Heart right ventricle (tissue), 16 donors: ENCODE results near the gene ATP1A2. TPM values are rescaled to one million over a fixed set of nuclear protein-coding genes. Genes with fewer than 3 reads are reported as not detected.

Source experiments
- ATAC-seq, 8 donors: fragments of 200-7000 bp; cut with Tn5 transposase; one replicate each; pipeline ENCODE4 v1.9.1; 2020; ENCODE audit warnings: mild to moderate bottlenecking in 8 of 8, moderate library complexity in 8 of 8, moderate number of reproducible peaks in 1 of 8
- DNase-seq, 2 donors: peaks; one replicate each; pipeline ENCODE4 v3.0.0-alpha.2; 2020
- H3K27ac ChIP-seq, 10 donors: fragments of 200-600 bp; sonication (generic) in 2 of 10; one replicate each; pipeline versions ENCODE4 v1.5.0 to v1.8.0; 2020 to 2022; ENCODE audit warnings: mild to moderate bottlenecking in 3 of 10
- H3K27me3 ChIP-seq, 7 donors: fragments of 200-600 bp; one replicate each; pipeline ENCODE4 v1.8.0; 2021 to 2022; ENCODE audit warnings: mild to moderate bottlenecking in 2 of 7
- H3K36me3 ChIP-seq, 9 donors: fragments of 200-600 bp; sonication (generic) in 1 of 9; one replicate each; pipeline versions ENCODE4 v1.5.0 to v1.8.0; 2020 to 2022; ENCODE audit warnings: mild to moderate bottlenecking in 2 of 9
- H3K4me1 ChIP-seq, 9 donors: fragments of 200-600 bp; sonication (generic) in 1 of 9; one replicate each; pipeline versions ENCODE4 v1.5.0 to v1.8.0; 2020 to 2022; ENCODE audit warnings: mild to moderate bottlenecking in 4 of 9
- H3K4me3 ChIP-seq, 10 donors: fragments of 200-600 bp; sonication (generic) in 2 of 10; one replicate each; pipeline versions ENCODE4 v1.5.0 to v1.8.0; 2020 to 2022; ENCODE audit warnings: mild to moderate bottlenecking in 7 of 10, moderate library complexity in 2 of 10
- H3K9me3 ChIP-seq, 11 donors: fragments of 200-600 bp in 10 of 11; sonication (generic) in 2 of 11; one replicate each; pipeline versions ENCODE4 v1.5.0 to v1.8.0; 2013 to 2022; ENCODE audit warnings: mild to moderate bottlenecking in 2 of 11, control low read depth in 1 of 11, moderate library complexity in 1 of 11
- WGBS, 2 donors: extraction: QIAGEN DNeasy Blood & Tissue Kit; methylation state at CpG; one replicate each; pipeline ENCODE4 v1.1.7; 2013; ENCODE audit warnings: inconsistent platforms in 1 of 2; 5-methylcytosine and 5-hydroxymethylcytosine counted together
- intact Hi-C, 10 donors: fragments of 100-400 bp; cut with DNase I; formaldehyde crosslinking; loops; one replicate each; pipeline versions ENCODE4 v1.11.1 to v1.14.2; 2022
- polyA plus RNA-seq, 2 donors: library from polyadenylated mRNA; stranded (reverse); fragments of 200-250 nt; gene quantifications; one replicate each; pipeline ENCODE4 v1.2.3, GENCODE V29; 2013
- total RNA-seq, 10 donors: library from RNA; stranded (reverse); fragmentation: NEBNext Ultra II Directional in 3 of 10; extraction: Animal tissue kit (Norgen Biotek cat#: 25700) in 3 of 10; gene quantifications; one replicate each; pipeline versions ENCODE4 v1.2.1 to v1.2.4, GENCODE V29; 2021 to 2023
- TF ChIP-seq, protein P1 (sequence below), 9 donors: fragments of 200-600 bp; sonication (generic) in 2 of 9; IDR thresholded peaks; one replicate each; pipeline versions ENCODE4 v1.5.0 to v1.8.0; 2021 to 2022; ENCODE audit warnings: antibody characterized with exemption in 9 of 9, mild to moderate bottlenecking in 5 of 9, moderate library complexity in 1 of 9
- donor health status: Arrhythmogenic right ventricular cardiomyopathy.
- donor health status: ischemic (EF 13 %, LVEDD 7.1; RV severe dilation, severe dysfunction).
- donor health status: healthy with polysubstance abuse.
- donor health status: DM: no; HTN: yes; CAD: no.
- donor health status: DM: no; HTN: no; CAD: no.
- donor health status: ischemic (EF 25% LVEDD 6.9; RV normal size, moderate dysfunction).
- donor health status: ischemic (EF 25% LVEDD 5.7; RV mildly dilated, moderate dysfunction).
- donor health status: healthy.
- donor health status: DM: yes; HTN: yes; CAD: no.
- donor health status: Ischemic cardiomyopathy.
- donor health status: ischemic (EF 35%, LVEDD 5.7; RV mildly dilated, moderate dysfunction).
- donor health status: nonischemic (EF 11% LVEDD 7.7; RV severe dilation, severe dysfunction).
- donor health status: DM: yes; HTN: yes; CAD: no.
- donor health status: PGD.
- donor health status: ischemic (EF 29% LVEDD 5.4; RV normal size, mild dysfunction).
- donor health status: nonischemic (EF 23%, LVEDD 6.1; RV moderate dilation, normal function).

ATP1A2 gene
- total and polyA plus RNA-seq, 12 donors, result 14.2 to 342 (median 190) TPM

DNA sequence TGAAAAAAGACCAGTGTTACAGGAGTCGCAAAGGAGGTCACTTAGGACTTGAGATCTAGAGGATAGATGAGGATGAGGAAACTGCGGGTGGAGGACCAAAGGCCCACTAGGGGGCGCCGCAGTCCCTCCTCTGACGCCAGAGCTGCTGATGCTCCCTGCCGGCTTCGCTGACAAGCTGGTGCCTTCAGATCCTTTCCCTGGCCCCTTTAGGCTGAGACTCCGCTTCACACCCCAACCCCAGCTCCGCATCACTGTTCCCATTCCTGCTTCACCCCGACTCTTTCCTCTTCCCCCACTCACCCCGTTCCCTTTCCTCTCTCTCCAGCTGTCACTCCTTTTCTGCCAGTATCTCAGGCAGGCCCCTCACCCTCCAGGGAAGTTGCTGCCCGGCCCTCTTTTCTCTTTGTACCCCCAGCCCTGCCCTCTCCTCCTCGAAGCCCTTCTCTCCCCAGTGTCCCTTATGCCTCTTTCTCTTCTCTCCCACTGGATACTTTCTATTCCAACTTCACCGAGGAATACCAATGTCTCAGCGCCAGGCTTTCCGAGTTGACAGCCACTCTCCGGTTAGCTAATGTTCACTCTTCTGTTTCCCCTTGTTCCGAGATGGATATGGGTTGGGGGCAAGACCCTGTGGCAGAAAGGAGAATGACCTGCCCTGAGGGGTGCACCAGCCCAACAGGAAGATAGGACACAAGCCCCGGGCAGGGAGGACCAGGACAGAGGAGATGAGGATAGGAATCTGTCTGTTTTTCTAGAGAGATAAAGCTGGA is 29.7 kb upstream of the ATP1A2 start:
- peaks cover 0 to 11% (median 7%) of the 10 kb centered on the region in 9 donors for H3K4me1 ChIP-seq
- DNase-seq (peak; percentile 76 to 84), ATAC-seq (peak; percentile 59 to 87 (median 75))
- H3K27me3 ChIP-seq, result peaks cover 0 to 41% (median 36%) of the 10 kb centered on the region in 7 donors
- 46 to 50% methylated on average over 19 of the region's 19 CpGs for WGBS, 2 donors
- intact Hi-C loops, result loop anchor here in 1 of 10 donors (10.0 kb wide), 1 partner anchor 289 kb away; no protein-coding TSS in a partner anchor
- no peak overlapping the region for H3K4me3 ChIP-seq
- TF ChIP-seq, protein P1, sequence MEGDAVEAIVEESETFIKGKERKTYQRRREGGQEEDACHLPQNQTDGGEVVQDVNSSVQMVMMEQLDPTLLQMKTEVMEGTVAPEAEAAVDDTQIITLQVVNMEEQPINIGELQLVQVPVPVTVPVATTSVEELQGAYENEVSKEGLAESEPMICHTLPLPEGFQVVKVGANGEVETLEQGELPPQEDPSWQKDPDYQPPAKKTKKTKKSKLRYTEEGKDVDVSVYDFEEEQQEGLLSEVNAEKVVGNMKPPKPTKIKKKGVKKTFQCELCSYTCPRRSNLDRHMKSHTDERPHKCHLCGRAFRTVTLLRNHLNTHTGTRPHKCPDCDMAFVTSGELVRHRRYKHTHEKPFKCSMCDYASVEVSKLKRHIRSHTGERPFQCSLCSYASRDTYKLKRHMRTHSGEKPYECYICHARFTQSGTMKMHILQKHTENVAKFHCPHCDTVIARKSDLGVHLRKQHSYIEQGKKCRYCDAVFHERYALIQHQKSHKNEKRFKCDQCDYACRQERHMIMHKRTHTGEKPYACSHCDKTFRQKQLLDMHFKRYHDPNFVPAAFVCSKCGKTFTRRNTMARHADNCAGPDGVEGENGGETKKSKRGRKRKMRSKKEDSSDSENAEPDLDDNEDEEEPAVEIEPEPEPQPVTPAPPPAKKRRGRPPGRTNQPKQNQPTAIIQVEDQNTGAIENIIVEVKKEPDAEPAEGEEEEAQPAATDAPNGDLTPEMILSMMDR (IDR thresholded peaks at IDR 0.05), result peak; percentile 75 to 92 (median 85)
- H3K9me3 ChIP-seq, result no peaks in the 10 kb centered on the region
- peak overlapping the region in 5 of 10 donors; percentile 42 to 71 (median 69) for H3K27ac ChIP-seq
- peaks cover 0 to 17% (median 2%) of the 10 kb centered on the region in 9 donors for H3K36me3 ChIP-seq

DNA sequence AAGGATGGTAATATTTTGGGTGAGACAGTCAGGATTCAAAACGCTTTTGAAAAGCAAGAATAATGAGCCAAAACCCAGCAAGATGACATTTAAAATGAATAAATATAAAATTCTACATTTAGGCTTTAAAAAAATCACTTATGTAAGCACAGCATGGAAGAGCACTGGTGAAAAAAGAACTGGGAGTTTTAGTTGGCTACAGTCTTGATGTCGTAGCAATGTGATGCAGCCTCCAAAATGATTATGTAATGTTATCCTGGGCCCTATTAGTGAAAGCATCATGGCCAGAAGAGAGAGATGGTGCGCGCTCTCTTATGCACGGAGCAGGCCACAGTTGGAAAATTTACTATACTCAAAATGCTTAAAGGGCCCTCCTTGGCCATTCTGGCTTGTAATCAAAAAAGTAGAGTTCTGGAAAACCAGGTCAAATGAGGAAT is 29.1 kb upstream of the ATP1A2 start:
- H3K4me1 ChIP-seq, result peaks cover 0 to 11% (median 6%) of the 10 kb centered on the region in 9 donors
- TF ChIP-seq, protein P1 (IDR thresholded peaks at IDR 0.05), result no peak
- H3K27ac ChIP-seq, result peak overlapping the region in 5 of 10 donors; percentile 42 to 71 (median 69)
- DNase-seq (no peak), ATAC-seq (peak in 6 of 8 donors; percentile 23 to 71 (median 44))
- intact Hi-C loops, result loop anchor here in 1 of 10 donors (10.0 kb wide), 1 partner anchor 288 kb away; no protein-coding TSS in a partner anchor
- H3K27me3 ChIP-seq, result peaks cover 0 to 35% (median 30%) of the 10 kb centered on the region in 7 donors
- no peaks in the 10 kb centered on the region for H3K9me3 ChIP-seq
- H3K36me3 ChIP-seq, result peaks cover 0 to 23% (median 5%) of the 10 kb centered on the region in 9 donors
- no peak overlapping the region for H3K4me3 ChIP-seq
- 75 to 78% methylated on average over 5 of the region's 5 CpGs for WGBS, 2 donors

DNA sequence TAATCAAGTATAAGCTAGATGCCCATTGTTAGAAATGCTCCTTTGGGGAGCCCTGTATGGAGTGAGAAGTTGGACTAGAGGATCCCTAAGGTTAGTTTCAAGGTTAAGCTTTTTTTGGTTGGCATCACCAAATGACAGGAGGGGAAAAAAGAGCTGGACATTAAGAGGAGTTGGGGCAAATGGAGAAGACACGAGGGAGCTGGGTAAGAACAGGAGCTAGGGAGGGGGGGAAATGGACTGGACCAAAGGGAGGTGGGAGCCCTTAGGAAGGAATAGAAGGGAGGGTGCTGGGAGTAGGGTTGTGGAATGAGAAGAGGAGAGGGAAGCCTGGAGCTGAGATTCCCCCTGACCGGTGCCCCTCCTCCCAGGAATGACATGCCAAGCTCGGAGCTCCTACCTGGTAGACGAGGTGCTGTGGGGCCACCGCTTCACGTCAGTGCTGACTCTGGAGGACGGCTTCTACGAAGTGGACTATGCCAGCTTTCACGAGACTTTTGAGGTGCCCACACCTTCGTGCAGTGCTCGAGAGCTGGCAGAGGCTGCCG is 28.4 kb upstream of the ATP1A2 start:
- H3K4me1 ChIP-seq, result peaks cover 0 to 11% (median 5%) of the 10 kb centered on the region in 9 donors
- peak overlapping the region in 3 of 10 donors; percentile 69 to 71 (median 70) for H3K27ac ChIP-seq
- intact Hi-C loops, result loop anchor here in 1 of 10 donors (10.0 kb wide), 1 partner anchor 288 kb away; no protein-coding TSS in a partner anchor
- H3K27me3 ChIP-seq, result peaks cover 0 to 28% (median 23%) of the 10 kb centered on the region in 7 donors
- ATAC-seq (no peak), DNase-seq (no peak)
- no peak overlapping the region for H3K4me3 ChIP-seq
- TF ChIP-seq, protein P1 (IDR thresholded peaks at IDR 0.05), result no peak
- no peaks in the 10 kb centered on the region for H3K9me3 ChIP-seq
- WGBS, 2 donors, result 94% methylated on average over 11 to 12 of the region's 12 CpGs
- peaks cover 0 to 30% (median 11%) of the 10 kb centered on the region in 9 donors for H3K36me3 ChIP-seq

DNA sequence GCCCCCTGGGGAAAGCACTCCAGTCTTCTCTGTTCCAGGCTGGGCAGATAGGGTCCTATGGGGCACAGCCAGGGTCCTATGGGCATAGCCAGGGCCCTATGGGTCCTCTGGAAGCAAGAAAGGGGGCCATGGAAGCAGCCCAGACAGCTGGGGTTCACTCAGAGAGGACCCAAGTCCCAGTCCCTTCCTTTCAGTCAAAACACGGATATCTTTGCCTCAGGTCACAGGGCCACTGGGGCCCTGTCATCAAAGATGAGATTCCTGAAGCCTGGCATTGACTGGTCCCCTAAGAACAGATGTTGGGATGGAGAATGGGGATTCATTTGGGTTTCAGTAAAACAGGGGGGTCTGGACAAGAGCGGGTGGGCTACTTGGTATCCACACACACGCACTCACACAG is 25.7 kb upstream of the ATP1A2 start:
- ATAC-seq (no peak), DNase-seq (no peak)
- H3K27ac ChIP-seq, result no peak overlapping the region
- intact Hi-C loops, result loop anchor here in 3 of 10 donors (10.0 kb wide), 2 partner anchors 165 to 285 kb away; no protein-coding TSS in a partner anchor
- no peak overlapping the region for H3K4me3 ChIP-seq
- peaks cover 0 to 57% (median 11%) of the 10 kb centered on the region in 9 donors for H3K36me3 ChIP-seq
- 87% methylated on average over 3 of the region's 3 CpGs for WGBS, 2 donors
- H3K27me3 ChIP-seq, result peaks cover 0 to 1% (median 0%) of the 10 kb centered on the region in 7 donors
- peaks cover 0 to 10% (median 0%) of the 10 kb centered on the region in 9 donors for H3K4me1 ChIP-seq
- TF ChIP-seq, protein P1 (IDR thresholded peaks at IDR 0.05), result no peak
- no peaks in the 10 kb centered on the region for H3K9me3 ChIP-seq
